GM21515 (cell line): ENCODE data around the gene IFIT5.
"Not testable (repeated sequence)": the region's sequence is repeated elsewhere in the genome, so short reads cannot be mapped to it uniquely, and the experiment has no call there.

Experiments
- ATAC-seq: cut with Tn5 transposase; IDR thresholded peaks from one replicate; pipeline ENCODE4 v1.9.1; 2021; ENCODE audit not compliant: unreplicated experiment

The IFIT5 gene, protein sequence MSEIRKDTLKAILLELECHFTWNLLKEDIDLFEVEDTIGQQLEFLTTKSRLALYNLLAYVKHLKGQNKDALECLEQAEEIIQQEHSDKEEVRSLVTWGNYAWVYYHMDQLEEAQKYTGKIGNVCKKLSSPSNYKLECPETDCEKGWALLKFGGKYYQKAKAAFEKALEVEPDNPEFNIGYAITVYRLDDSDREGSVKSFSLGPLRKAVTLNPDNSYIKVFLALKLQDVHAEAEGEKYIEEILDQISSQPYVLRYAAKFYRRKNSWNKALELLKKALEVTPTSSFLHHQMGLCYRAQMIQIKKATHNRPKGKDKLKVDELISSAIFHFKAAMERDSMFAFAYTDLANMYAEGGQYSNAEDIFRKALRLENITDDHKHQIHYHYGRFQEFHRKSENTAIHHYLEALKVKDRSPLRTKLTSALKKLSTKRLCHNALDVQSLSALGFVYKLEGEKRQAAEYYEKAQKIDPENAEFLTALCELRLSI

DNA sequence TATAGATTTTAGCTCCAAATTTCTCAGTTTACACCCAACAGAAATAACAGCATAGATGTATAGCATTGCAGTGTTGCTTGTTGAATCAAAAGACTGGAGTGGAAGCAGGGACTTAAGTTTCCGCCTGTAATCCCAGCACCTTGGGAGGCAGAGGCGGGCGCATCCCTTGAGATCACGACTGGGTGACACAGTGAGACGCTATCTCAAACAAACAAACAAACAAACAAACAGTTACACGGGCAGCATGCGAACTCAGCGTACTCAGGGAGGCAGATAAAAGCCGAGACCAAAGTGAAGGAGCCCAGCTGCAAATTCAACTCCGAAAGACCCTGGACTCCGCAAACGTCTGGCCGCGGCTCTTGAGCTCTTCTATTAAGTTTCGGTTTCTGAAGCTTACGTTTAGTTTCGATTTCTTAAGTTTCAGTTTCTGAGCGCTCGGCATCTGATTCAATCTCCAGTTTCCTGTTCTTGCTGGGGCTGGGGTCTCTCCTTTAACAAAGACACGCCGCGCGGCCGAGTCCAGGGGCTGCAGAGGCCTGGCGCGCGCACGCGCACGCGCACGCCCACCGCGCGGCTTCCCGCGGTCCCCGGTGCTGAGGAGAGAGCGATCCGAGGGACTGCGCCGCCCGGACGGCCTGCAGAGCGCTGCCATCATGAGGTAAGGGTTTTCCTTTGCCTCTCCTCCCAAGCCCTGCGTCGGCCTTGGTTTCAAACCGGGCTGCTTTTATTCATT, at the start of gene IFIT5:
Gene IFIT5, plus strand, starts transcription at position 423 of the 733 bp plus-strand sequence. Its CDS starts 231 bp downstream, at position 654.
- ATAC-seq: peak; percentile 82

GRCh38 chr10:89367529-89367928, 46.8 kb upstream of the IFIT5 start:
- peak; percentile 67 for ATAC-seq

DNA sequence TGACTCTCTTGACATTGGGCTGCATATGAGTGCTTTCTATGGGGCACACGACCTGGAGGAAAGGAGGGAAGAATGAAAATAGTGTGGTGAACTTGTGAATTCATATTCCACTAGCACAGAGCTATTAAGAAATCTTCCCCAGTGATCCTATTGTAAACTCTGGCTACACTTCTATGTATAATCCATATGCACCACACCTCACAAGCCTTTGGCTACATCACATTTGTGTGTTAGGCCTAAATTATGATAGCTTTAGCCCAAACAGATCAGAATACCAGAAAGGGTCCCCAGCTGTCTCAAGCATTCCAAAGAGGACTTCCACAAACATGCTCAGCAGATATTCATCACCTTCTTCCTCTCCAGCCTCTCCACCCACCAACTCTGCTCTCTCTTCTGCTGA, 46.2 kb upstream of the IFIT5 start:
- no peak for ATAC-seq

- no peak for ATAC-seq
These were observed 44.9 kb upstream of the IFIT5 start for GRCh38 chr10:89369156-89370105.

DNA sequence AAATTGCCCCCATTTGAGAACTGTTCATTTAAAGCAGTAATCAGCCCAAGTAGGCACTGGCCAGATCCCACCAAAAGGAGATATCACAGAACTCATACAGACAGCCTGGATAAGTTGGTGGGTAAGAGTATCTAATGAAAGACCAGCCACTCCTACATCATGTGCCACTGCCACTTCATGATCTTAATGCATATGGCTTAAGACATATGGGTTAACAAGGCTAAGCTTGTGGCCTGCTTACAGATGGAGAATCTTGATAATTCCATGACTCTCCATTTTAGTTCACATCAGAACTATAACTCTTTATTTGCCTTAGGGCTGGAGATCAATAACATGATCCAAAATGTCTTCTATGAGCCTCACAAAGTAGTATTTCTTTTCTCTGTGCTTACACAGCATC, 43.3 kb upstream of the IFIT5 start:
- no peak for ATAC-seq

GRCh38 chr10:89371987-89372386, 42.4 kb upstream of the IFIT5 start:
- no peak for ATAC-seq

GRCh38 chr10:89373916-89374711, 40.3 kb upstream of the IFIT5 start:
- ATAC-seq: no peak

DNA sequence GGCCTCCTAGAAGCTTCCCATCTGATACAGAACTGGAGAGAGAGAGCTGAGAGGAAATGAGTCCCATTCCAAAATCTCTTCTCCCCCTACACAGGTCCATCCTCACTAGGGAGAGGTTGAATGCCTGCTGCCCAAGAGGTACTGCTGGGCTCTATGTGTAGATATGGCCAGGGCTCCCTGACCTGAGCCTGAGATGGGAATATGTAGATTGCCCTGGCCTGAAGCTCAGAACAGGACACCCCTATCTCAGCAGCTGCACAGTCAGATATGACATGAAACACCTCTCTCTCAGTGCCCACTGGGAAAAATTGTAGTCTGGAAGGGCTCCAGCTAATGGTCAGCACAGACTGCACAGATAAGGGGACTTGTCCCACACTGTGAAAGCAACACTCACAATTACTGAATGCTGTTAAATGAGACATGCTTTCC, 39.6 kb upstream of the IFIT5 start:
- no peak for ATAC-seq

- ATAC-seq: no peak
These were observed 36.4 kb upstream of the IFIT5 start, which contains the start of gene IFIT1B for GRCh38 chr10:89377705-89378637. TSS of gene IFIT1B (plus strand) at chr10:89378056. CDS start at chr10:89378136, 80 bp downstream.

- no peak for ATAC-seq
These were observed 35.3 kb upstream of the IFIT5 start for GRCh38 chr10:89379103-89379502.

DNA sequence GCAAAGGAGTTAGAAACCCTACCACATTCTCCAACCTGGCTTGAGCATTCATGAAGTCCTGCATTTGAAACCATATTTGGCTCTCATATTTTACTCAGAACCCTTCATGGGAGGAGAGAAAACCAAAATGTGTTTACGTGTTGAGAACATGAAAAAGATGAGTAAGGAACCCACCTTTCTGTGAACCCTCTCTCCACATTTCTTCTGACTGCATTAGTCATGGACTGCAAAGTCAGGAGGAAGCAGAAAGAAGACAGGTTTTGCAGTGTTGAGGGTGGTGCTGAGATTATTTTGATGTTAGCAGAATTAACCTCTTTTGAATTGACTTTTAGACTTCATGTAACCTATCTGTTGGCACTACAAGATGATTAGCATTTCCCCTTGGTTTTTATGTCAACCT, 31.6 kb upstream of the IFIT5 start:
- ATAC-seq: no peak

GRCh38 chr10:89384474-89385340, 29.7 kb upstream of the IFIT5 start:
- ATAC-seq: no peak

DNA sequence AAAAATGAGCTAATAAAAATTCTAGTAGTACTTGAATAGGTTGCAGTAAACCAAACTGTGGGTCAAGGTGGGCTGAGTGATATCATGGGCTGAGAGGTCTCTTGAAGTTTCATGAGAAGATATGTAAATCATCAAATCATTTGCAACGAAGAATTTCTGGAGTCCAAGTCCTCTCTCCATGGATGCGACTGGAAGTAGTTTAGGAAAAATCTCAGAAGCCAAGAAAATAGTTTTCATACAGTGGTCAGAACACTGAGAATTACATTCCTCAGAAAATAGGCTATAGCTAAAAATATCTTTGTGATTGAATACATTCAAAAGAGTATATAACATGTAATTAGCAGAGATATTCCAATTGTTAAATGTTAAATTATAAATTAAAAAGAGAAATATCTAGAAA, 25.6 kb upstream of the IFIT5 start:
- no peak for ATAC-seq

DNA sequence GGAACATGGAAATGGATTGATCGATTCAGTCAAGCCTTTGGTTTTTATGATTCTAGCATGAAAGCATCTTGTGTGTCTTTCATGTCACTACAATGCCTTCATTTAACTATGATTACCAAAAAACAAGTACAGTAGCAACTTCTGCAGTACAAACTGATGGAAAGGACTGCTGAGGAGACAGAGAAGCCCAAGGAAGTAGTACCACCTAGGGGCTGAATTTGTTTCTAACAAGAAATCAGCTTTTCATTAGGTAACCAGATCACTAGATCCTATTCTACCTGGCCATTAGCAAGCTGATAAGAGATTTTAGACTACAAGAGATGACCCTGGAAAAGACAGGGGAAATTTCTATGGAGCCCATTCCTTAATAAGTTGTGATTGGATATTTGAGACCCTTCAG, 25.1 kb upstream of the IFIT5 start:
- ATAC-seq: no peak

- ATAC-seq: no peak
These were observed 23.7 kb upstream of the IFIT5 start for GRCh38 chr10:89390476-89391225.

- ATAC-seq: not testable (repeated sequence)
These were observed 23.2 kb upstream of the IFIT5 start for GRCh38 chr10:89391226-89391576.
